ENCODE measurements around the gene BCAT1.

Gene BCAT1

DNA sequence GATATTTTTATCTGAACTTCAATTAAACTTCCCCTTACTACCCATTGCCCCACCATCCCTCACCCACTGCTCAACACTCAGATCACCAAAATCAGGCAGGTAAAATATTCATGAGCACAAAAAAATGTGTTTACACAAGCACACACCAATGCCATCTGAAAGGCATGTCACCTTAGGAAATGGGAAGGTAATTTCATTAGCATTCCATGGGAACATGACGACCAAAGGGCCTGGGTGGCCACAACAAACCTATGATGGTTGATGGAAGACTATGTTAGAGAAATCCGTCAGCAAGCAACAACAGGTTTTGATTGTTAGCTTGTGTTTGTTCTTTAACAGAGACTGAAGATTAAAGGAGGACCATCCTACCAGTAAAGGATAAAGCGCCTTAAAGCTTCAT is 97.6 kb downstream of the BCAT1 start:
- TF ChIP-seq CTCF (IDR thresholded peaks at IDR 0.05; ENCODE audit: low read depth, low read length) = no peak
- H3K4me3 ChIP-seq (replicated peaks in 1 of 2; ENCODE audit: low read depth in 2 of 2, low read length in 2 of 2) = no peak overlapping the region
- no peak for DNase-seq (ENCODE audit: low read depth in 2 of 2)

DNA sequence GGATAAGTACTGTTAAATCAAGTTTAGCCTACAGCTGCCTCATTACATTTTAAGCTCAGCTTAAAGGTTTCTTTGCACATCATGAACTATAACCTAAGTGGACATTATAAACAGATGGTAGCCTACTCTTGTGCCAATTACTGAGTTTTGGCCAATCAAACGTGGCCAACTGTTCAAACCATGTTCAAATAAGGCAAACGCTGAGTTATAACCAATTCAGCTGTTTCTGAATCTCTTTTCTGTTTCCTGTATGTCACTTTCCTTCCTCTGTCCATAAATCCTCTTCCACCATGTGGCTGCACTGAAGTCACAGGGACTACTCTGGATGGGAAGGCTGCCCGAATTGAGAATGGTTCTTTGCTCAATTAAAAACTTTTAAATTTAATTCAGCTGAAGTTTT is 98.4 kb downstream of the BCAT1 start:
- DNase-seq (ENCODE audit: low read depth in 2 of 2) = no peak
- TF ChIP-seq CTCF (IDR thresholded peaks at IDR 0.05; ENCODE audit: low read depth, low read length) = no peak
- no peak overlapping the region for H3K4me3 ChIP-seq (replicated peaks in 1 of 2; ENCODE audit: low read depth in 2 of 2, low read length in 2 of 2)

DNA sequence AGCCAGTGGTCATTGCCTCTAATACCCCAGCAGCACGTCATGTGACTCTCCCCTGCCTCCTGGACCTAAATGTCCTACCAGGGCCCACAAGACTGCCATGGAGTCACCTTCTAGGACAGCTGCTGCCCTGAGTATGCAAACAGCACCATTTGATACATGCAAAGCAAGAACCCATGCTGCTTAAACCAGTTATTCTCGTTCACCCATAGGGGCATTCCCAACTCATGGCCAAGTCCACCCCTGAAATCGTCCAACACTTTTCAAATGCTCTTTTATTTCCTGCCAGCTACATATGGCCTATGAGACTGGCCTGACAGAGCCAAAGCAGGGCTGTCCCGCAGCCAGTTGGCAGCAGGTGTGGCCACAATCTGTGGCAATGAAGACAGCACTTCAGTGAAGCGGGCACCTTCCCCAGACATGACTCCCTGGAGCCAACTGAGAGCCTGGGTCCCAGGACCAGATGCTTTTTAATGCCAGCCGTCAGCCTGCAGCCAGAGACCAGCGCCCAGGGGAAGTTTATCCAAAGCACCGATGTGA is 99.9 kb downstream of the BCAT1 start:
- H3K4me3 ChIP-seq (replicated peaks in 1 of 2; ENCODE audit: low read depth in 2 of 2, low read length in 2 of 2) = no peak overlapping the region
- no peak for TF ChIP-seq CTCF (IDR thresholded peaks at IDR 0.05; ENCODE audit: low read depth, low read length)
- no peak for DNase-seq (ENCODE audit: low read depth in 2 of 2)

GRCh38 chr12:24846689-24847088 is 102.2 kb downstream of the BCAT1 start:
- no peak for DNase-seq (ENCODE audit: low read depth in 2 of 2)
- H3K4me3 ChIP-seq (replicated peaks in 1 of 2; ENCODE audit: low read depth in 2 of 2, low read length in 2 of 2) = no peak overlapping the region
- TF ChIP-seq CTCF (IDR thresholded peaks at IDR 0.05; ENCODE audit: low read depth, low read length) = no peak

GRCh38 chr12:24845615-24846014 is 103.3 kb downstream of the BCAT1 start:
- TF ChIP-seq CTCF (IDR thresholded peaks at IDR 0.05; ENCODE audit: low read depth, low read length) = no peak
- no peak overlapping the region for H3K4me3 ChIP-seq (replicated peaks in 1 of 2; ENCODE audit: low read depth in 2 of 2, low read length in 2 of 2)
- DNase-seq (ENCODE audit: low read depth in 2 of 2) = peak in 1 of 2 donors; percentile 67

GRCh38 chr12:24840046-24840800 is 108.7 kb downstream of the BCAT1 start:
- TF ChIP-seq CTCF (IDR thresholded peaks at IDR 0.05; ENCODE audit: low read depth, low read length) = no peak
- DNase-seq (ENCODE audit: low read depth in 2 of 2) = peak in 1 of 2 donors; percentile 57
- no peak overlapping the region for H3K4me3 ChIP-seq (replicated peaks in 1 of 2; ENCODE audit: low read depth in 2 of 2, low read length in 2 of 2)
